ENCODE measurements around the gene RP9. TPM values are rescaled to one million over a fixed set of nuclear protein-coding genes. Genes with fewer than 3 reads are reported as not detected.

RP9 gene
- total and polyA plus RNA-seq, 2 of the 13 experiments (the other 11 are each of a cell fraction or from before 2014, with no cell fraction given): 14.2 to 18.6 TPM

GRCh38 chr7:33062023-33062781 lies 47.0 kb downstream of the RP9 start, which contains the start of gene NT5C3A (continued):
- 0 out of 2 replicates have a peak, but pooled peaks have one; percentile 24 for TF ChIP-seq ZNF790 (CRISPR knock-in tag; IDR thresholded peaks at IDR 0.05; ENCODE audit: borderline replicate concordance)
- TF ChIP-seq KDM5B (CRISPR knock-in tag; IDR thresholded peaks at IDR 0.05; ENCODE audit: borderline replicate concordance): peak; percentile 88; the same call in 1 of the 2 replicates
- TF ChIP-seq REST (IDR thresholded peaks at IDR 0.05; ENCODE audit: borderline replicate concordance in 1 of 2, low read depth in 1 of 2, low read length in 2 of 2): no peak
- no peak for TF ChIP-seq ATRX (CRISPR knock-in tag; IDR thresholded peaks at IDR 0.05; ENCODE audit: borderline replicate concordance)
- peak; percentile 52 for TF ChIP-seq ZNF574 (CRISPR knock-in tag; IDR thresholded peaks at IDR 0.05)
- TF ChIP-seq ZNF710 (CRISPR knock-in tag; IDR thresholded peaks at IDR 0.05; ENCODE audit: borderline replicate concordance): no peak
- TF ChIP-seq, protein P1, sequence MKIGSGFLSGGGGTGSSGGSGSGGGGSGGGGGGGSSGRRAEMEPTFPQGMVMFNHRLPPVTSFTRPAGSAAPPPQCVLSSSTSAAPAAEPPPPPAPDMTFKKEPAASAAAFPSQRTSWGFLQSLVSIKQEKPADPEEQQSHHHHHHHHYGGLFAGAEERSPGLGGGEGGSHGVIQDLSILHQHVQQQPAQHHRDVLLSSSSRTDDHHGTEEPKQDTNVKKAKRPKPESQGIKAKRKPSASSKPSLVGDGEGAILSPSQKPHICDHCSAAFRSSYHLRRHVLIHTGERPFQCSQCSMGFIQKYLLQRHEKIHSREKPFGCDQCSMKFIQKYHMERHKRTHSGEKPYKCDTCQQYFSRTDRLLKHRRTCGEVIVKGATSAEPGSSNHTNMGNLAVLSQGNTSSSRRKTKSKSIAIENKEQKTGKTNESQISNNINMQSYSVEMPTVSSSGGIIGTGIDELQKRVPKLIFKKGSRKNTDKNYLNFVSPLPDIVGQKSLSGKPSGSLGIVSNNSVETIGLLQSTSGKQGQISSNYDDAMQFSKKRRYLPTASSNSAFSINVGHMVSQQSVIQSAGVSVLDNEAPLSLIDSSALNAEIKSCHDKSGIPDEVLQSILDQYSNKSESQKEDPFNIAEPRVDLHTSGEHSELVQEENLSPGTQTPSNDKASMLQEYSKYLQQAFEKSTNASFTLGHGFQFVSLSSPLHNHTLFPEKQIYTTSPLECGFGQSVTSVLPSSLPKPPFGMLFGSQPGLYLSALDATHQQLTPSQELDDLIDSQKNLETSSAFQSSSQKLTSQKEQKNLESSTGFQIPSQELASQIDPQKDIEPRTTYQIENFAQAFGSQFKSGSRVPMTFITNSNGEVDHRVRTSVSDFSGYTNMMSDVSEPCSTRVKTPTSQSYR (CRISPR knock-in tag; IDR thresholded peaks at IDR 0.05; ENCODE audit: borderline replicate concordance): no peak; the same call in 1 of the 2 replicates
- no peak for TF ChIP-seq ZFY (CRISPR knock-in tag; IDR thresholded peaks at IDR 0.05)
- TF ChIP-seq ARID2 (CRISPR knock-in tag; IDR thresholded peaks at IDR 0.05; ENCODE audit: borderline replicate concordance): peak; percentile 48; the same call in 1 of the 2 replicates
- peak; percentile 57; the same call in 1 of the 2 replicates for TF ChIP-seq ZNF160 (CRISPR knock-in tag; IDR thresholded peaks at IDR 0.05)
- TF ChIP-seq KDM4B (CRISPR knock-in tag; IDR thresholded peaks at IDR 0.05): no peak
- TF ChIP-seq NFE2L2 (IDR thresholded peaks at IDR 0.05; ENCODE audit: low read length): no peak
- TF ChIP-seq MAF1 (CRISPR knock-in tag; IDR thresholded peaks at IDR 0.05; ENCODE audit: borderline replicate concordance): no peak
